GM19455 (cell line): ENCODE results near the gene TRIM52.

ENCODE experiments used
- ATAC-seq: cut with Tn5 transposase; IDR thresholded peaks from one replicate; pipeline ENCODE4 v1.9.1; 2021; ENCODE audit not compliant: unreplicated experiment

The TRIM52 gene

DNA sequence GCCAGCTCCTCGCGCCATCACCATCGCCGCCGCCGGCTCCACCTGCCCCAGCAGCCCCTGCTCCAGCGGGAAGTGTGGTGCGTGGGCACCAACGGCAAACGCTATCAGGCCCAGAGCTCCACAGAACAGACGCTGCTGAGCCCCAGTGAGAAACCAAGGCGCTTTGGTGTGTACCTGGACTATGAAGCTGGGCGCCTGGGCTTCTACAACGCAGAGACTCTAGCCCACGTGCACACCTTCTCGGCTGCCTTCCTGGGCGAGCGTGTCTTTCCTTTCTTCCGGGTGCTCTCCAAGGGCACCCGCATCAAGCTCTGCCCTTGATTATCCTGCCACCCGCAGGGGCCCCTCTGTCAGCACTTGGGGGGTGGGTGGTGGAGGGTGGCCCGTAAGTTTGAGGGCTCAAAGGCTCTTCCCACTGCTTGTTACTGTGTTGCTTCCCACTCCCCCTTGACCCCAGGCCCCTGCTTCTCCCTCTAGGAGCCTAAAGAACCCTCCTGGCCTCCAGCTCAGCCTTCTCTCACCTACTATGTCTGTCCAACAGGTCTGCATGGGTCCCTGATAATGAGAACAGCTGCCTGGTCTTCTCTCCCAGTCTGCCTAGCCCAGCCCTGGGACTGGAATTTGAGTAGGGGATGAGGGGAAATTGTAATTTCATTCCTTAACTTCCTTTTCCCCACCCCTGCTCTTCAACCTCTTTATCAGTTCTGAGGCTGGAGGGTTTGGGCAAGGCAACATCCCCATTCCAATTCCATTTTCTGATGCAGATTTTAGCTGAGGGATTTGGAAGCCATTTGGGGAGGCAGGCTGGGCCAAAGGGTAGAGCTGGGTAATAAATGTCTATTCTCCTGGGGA, 26.3 kb downstream of the TRIM52 start:
- ATAC-seq = no peak

DNA sequence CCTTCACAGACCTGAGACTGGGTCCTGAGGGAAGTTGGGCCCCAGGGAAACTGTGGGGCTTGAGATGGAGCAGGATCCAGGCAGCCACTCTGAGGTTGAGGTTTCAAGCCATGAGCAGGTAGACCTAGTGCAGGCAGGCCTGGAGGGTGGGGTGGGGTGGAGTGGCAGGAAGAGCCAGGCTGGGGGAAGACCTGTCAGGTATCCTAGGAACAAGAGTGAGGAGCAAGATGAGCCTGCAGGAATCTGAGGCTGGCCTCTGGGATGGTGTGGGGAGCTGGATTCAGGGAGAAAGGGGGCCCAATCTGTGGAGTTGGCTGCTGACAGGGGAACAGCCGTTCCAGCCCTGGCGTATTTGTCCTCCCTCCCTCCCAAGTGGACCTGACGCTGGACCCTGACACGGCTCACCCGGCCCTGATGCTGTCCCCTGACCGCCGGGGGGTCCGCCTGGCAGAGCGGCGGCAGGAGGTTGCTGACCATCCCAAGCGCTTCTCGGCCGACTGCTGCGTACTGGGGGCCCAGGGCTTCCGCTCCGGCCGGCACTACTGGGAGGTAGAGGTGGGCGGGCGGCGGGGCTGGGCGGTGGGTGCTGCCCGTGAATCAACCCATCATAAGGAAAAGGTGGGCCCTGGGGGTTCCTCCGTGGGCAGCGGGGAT, 27.0 kb downstream of the TRIM52 start:
- ATAC-seq = no peak

- ATAC-seq = no peak
Measured at GRCh38 chr5:181233088-181233800, 27.7 kb downstream of the TRIM52 start.

- no peak for ATAC-seq
Measured at GRCh38 chr5:181232593-181232992, 28.4 kb downstream of the TRIM52 start.

GRCh38 chr5:181231432-181231831, 29.5 kb downstream of the TRIM52 start:
- no peak for ATAC-seq

DNA sequence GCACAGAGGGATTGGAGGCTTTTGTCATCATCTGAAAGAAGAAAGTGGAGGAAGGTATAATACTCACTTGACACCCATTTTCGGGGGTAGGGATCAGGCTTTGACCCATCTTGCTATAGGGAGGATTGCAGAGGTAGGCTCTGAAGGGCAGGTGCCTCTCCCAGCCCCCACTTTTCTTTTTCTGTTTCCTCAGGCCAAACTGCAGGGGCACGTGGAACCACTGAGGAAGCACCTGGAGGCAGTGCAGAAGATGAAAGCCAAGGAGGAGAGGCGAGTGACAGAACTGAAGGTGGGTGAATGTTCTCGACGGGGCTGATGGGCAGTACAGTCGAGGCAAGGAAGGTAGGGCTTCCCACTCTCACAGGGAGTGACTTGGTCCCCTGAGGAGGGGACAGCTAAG, 30.4 kb downstream of the TRIM52 start:
- ATAC-seq = no peak

- no peak for ATAC-seq
Measured at GRCh38 chr5:181229996-181230395, 30.9 kb downstream of the TRIM52 start.

DNA sequence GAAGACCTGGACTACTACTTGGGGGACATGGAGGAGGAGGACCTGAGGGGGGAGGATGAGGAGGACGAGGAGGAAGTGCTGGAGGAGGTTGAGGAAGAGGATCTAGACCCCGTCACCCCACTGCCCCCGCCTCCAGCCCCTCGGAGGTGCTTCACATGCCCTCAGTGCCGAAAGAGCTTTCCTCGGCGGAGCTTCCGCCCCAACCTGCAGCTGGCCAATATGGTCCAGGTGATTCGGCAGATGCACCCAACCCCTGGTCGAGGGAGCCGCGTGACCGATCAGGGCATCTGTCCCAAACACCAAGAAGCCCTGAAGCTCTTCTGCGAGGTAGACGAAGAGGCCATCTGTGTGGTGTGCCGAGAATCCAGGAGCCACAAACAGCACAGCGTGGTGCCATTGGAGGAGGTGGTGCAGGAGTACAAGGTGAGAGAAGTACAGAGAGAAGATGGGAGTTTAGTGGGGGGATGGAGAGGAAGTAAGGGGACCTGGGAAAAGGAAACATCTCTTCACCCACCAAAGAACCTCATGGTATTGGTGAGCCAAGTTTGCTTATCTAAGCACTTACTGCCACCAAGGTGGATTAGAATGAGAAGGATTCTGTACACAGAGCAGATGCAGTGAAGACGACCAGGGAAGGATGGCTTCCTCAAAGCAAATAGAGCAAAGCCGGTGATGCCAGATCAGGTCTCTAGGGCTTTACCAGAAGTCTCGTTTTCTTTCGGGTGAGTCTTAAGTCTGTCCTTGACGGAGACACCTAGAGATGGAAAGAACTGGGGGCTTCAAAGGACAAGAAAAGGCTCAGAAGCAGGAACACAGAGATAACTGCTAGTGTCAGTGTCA, 36.3 kb downstream of the TRIM52 start:
- no peak for ATAC-seq

GRCh38 chr5:181223729-181224389, 37.1 kb downstream of the TRIM52 start:
- ATAC-seq = no peak

GRCh38 chr5:181223058-181223728, 37.8 kb downstream of the TRIM52 start, which contains the start of gene TRIM41:
TSS of gene TRIM41 (plus strand) at chr5:181223281. CDS start at chr5:181224000, 719 bp downstream.
- peak; percentile 73 for ATAC-seq

DNA sequence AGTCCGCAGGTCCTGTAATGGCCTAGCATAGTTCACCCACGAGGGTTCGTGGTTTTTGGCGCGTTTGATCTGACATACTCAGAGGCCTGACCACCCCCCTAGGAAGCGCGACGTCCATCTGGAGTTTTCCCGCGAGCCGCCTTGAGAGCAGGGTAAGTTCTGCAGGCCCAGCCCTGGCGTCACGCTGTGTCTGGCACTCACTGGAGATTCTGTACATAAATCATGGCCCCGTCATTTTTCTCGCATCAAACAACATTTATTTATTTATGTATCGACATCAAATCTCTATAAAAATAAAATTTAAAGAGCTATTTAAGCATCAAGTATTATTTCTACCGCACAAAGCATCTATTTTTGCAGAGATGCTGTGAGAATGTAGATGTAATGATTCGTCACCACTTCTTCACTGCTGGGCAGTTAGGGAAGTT, 38.3 kb downstream of the TRIM52 start:
- ATAC-seq = peak; percentile 2

DNA sequence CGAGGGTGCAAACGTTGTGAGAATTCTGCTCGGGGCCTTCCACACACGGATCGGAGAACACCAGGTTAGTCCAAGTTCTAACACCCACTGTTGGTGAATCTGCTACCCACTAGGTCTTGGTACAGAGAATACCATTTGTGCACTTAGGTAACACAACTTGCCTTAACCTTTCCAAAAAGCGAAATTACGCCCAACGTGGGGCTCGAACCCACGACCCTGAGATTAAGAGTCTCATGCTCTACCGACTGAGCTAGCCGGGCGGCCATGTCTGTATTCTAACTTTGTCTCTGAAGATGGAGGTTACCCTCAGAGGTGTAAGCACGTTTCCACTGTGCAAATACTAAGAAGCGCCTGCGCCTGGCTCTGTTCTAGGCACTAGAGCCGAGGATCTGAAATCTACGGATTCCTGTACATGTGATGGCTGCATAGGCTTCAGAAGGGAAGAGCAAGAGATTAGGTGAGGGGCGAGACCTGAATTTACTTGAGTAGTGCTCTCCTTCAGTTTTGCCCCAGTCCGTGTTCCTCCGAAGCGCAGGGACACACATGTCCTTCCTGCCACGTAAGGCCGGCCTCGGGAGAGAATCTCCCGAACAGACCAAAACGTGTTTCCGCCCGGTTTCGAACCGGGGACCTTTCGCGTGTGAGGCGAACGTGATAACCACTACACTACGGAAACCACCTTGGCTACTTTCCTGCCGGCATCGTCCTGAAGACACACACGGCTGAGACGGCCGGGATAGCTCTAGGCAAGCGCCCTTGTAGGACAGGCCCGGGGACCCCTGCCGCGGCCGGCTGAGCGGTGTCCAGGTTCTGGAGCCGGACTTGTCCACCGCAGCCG, 38.9 kb downstream of the TRIM52 start:
- ATAC-seq = peak; percentile 24

DNA sequence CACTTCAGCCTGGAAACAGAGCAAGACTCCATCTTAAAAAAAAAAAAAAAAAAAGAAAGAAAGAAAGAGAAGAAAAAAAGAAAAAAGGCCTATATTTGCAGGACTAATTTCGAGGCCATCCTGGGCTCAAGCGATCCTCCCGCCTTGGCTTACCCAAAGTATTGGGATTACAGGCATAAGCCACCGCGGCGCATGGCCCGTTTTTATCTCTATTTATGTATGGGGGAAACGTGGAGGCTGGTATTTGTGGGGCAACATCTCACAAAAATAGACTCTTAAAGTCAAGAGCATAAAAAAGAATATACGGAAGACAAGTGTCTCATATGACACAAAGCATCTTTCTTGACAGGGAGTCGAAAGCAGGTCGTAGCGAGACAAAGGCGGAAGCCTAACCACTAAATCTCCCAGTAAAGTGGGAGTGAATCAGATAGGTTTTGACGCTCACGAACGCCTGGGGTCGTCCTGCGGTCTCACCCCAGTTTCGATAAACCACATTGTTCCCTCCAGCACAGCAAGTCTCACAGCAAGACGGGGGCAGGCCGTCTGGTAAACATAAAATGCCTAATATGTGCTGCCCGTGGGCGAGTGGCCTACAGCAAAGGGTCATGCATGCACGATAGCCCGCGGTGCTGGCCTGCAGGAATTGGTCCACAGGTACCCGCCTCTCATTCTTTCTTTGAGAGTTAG, 39.7 kb downstream of the TRIM52 start:
- ATAC-seq = no peak

- no peak for ATAC-seq
Measured at GRCh38 chr5:181220178-181220515, 40.8 kb downstream of the TRIM52 start.

GRCh38 chr5:181219262-181220177, 41.4 kb downstream of the TRIM52 start:
- no peak for ATAC-seq

- ATAC-seq = no peak
Measured at GRCh38 chr5:181218795-181219124, 42.2 kb downstream of the TRIM52 start.

GRCh38 chr5:181217803-181218062, 43.2 kb downstream of the TRIM52 start:
- peak; percentile 20 for ATAC-seq
